ENCODE results near the gene SLC11A1.

- TF ChIP-seq CTCF (conservative IDR thresholded peaks at IDR 0.05) (no peak), EZH2 (IDR thresholded peaks at IDR 0.05; ENCODE audit: low read depth) (no peak)
These were observed 37.9 kb upstream of the SLC11A1 start for GRCh38 chr2:218344090-218344754.
